Measurements from ENCODE around the gene TNK1.

The TNK1 gene

DNA sequence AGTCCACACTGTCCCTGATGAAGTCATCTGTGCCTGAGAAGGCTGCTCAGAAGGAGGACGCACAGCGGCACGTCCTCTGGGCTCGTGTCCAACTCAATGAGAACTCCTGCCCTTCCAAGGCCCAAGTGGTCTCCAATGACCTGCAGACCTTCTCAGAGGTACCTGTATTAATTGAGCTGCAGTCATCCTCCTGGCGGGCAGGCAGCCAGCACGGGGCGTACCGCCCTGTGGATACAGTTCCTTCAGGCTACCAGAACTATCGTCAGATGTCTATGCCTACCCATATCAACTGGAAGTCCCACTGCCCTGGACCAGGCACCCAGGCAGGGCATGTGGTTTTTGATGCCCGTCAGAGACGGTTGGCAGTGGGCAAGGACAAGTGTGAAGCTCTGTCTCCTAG, 51.4 kb downstream of the TNK1 start:
- no peak overlapping the region for H3K27ac ChIP-seq
- TF ChIP-seq, protein P1, sequence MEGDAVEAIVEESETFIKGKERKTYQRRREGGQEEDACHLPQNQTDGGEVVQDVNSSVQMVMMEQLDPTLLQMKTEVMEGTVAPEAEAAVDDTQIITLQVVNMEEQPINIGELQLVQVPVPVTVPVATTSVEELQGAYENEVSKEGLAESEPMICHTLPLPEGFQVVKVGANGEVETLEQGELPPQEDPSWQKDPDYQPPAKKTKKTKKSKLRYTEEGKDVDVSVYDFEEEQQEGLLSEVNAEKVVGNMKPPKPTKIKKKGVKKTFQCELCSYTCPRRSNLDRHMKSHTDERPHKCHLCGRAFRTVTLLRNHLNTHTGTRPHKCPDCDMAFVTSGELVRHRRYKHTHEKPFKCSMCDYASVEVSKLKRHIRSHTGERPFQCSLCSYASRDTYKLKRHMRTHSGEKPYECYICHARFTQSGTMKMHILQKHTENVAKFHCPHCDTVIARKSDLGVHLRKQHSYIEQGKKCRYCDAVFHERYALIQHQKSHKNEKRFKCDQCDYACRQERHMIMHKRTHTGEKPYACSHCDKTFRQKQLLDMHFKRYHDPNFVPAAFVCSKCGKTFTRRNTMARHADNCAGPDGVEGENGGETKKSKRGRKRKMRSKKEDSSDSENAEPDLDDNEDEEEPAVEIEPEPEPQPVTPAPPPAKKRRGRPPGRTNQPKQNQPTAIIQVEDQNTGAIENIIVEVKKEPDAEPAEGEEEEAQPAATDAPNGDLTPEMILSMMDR (conservative IDR thresholded peaks at IDR 0.05), result no peak
- no peak for TF ChIP-seq ZFX (IDR thresholded peaks at IDR 0.05)

DNA sequence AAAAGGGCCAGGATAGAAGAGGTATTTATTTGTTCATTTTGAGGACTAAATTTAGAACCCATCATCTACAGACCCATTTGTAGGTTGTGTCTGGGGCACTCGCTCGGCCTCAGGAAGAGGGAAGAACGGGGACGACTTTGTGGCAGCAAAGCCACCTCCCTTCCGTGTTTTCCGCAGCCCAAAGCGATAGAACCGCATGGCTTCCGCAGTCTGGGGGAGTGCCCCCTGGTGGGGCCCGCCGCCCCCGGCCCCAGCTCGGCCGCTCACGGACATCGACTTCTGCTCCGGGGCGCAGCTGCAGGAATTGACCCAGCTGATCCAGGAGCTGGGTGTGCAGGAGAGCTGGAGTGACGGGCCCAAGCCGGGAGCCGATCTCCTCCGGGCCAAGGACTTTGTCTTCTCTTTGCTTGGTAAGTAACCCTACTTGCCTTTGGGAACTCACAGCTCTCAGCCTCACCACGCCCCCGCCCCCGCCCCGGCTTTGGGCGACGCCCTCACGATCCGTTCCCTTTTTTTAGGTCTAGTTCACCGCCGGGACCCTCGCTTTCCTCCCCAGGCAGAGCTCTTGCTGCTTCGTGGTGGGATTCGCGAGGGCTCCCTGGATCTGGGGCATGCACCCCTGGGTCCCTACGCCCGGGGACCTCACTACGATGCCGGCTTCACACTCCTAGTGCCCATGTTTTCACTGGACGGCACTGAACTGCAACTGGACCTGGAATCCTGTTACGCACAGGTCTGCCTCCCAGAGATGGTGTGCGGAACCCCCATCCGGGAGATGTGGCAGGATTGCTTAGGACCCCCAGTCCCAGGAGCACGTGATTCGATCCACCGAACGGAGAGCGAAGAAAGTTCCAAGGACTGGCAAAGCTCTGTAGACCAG, 55.0 kb downstream of the TNK1 start:
- TF ChIP-seq ZFX (IDR thresholded peaks at IDR 0.05), result no peak
- TF ChIP-seq, protein P1 (conservative IDR thresholded peaks at IDR 0.05), result no peak
- H3K27ac ChIP-seq, result peak overlapping the region; percentile 73

DNA sequence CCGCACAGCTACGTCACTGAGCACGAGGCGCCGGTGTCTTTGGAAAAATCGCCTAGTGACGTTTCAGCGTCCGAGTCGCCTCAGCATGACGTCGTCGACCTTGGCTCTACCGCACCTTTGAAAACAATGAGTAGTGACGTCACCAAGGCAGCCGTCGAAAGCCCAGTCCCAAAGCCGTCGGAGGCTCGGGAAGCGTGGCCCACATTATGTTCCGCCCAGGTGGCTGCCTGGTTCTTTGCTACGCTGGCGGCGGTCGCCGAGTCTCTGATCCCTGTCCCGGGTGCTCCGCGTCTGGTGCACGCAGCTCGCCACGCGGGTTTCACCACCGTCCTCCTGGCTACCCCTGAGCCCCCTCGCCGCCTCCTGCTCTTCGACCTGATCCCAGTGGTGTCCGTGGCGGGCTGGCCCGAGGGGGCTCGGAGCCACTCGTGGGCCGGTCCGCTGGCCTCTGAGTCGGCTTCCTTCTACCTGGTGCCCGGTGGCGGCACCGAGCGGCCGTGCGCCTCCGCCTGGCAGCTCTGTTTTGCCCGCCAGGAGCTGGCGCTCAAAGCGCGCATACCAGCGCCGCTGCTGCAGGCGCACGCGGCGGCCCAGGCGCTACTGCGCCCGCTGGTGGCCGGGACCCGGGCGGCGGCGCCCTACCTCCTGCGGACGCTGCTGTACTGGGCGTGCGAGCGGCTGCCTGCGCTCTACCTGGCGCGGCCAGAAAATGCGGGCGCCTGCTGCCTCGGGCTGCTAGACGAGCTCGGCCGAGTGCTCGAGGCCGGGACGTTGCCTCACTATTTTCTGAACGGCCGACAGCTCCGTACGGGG, 55.9 kb downstream of the TNK1 start:
- TF ChIP-seq, protein P1 (conservative IDR thresholded peaks at IDR 0.05), result peak; percentile 89
- TF ChIP-seq ZFX (IDR thresholded peaks at IDR 0.05), result no peak
- peak overlapping the region; percentile 73 for H3K27ac ChIP-seq

DNA sequence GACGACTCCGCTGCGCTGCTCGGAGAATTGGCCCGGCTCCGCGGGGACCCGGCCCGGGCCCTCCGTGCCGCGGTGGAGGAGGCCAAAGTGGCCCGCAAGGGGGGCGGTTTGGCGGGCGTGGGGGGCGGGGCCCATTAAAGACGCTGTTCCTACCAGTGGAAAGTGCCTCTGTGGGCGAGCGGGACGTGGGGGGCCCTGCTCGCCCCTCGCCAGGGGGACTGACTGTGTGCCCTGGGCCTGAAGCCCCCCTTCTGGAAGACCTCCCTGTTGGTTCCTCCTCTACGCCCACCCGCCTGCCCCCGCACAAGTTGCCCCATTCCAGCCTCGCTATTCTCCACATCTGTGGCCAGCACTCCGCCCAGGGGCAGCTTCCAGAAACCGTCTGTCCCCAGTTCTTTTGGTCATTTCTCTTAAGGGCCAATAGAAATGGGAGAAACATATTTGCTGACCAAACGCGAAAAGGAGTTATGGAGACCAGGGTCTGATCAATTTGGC, 56.5 kb downstream of the TNK1 start:
- TF ChIP-seq, protein P1 (conservative IDR thresholded peaks at IDR 0.05), result 0 out of 2 replicates have a peak, but pooled peaks have one; percentile 42
- no peak for TF ChIP-seq ZFX (IDR thresholded peaks at IDR 0.05)
- peak overlapping the region; percentile 73 for H3K27ac ChIP-seq

DNA sequence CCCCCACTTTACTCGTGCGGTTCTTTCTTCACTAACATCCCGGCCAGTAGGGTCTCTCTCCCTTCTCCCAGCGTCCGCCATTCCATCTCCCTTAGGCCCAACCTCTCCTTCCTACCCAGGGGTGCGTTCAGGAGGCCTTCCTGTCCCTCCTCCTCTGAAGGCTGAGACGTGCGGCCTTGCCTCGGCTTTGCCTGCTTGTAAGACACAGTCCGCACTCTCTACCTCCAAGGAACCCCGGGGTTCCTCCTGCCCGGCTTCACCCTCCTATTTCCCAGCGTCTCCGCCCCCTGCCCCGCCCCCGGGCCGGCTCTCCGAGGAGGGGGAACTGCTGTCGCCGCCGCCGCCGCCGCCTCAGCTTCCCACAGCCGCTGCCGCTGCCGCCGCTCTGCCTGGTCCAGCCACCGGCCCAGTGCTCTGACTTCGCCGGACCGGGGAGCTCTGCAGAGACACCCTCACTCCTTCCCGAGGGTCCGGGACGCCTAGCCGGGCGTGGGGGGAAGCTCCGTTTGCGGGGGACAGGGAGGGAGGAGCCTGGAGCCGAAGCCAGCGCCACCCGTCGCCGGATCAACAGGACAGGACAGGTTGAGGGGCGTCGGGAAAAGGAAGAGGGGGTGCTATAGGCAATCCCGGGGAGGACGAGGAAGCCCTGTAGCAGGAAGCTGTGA, 57.2 kb downstream of the TNK1 start:
- H3K27ac ChIP-seq, result no peak overlapping the region
- TF ChIP-seq, protein P1 (conservative IDR thresholded peaks at IDR 0.05), result no peak
- no peak for TF ChIP-seq ZFX (IDR thresholded peaks at IDR 0.05)

DNA sequence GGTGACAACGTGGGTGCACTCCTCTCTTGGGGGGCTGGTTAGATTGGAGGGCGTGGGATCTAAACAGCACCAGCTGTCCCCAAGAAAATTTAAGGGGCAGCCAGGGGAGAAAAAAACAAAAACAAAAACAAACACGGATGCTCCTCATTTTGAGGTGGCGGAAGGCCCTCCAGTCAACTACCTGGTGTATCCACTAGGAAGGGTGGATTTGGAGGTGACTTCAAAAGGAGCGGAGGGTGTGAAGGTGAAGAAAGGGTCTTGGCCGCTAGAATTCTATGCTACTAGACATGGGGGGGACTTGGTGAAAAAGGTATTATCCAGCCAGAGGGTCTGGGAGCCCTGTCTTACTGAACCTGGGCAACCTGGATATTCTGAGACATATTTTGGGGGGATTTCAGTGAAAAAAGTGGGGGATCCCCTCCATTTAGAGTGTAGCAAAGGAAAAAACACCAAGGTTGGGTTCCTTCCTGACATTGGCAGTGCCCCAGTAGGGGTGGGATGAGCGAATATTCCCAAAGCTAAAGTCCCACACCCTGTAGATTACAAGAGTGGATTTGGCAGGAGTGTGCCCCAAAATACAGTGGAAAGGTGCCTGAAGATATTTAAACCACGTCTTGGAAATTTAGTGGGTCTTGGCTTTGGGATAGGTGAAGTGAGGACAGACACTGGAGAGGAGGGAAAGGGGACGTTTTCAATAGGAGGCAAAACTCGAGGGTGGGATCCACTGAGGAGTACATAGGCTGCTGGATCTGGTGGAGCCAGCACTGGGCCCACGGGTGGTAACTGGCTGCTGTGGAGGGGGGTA, 58.0 kb downstream of the TNK1 start:
- TF ChIP-seq, protein P1 (conservative IDR thresholded peaks at IDR 0.05), result no peak
- TF ChIP-seq ZFX (IDR thresholded peaks at IDR 0.05), result no peak
- no peak overlapping the region for H3K27ac ChIP-seq

All from C4-2B (cell line).